Head of caudate nucleus (tissue), 42 donors: ENCODE measurements around the gene DHRS3.
A peak's percentile ranks its signal among the peaks of the same experiment; 100 is the strongest.
"Not testable (repeated sequence)": the region's sequence is repeated elsewhere in the genome, so short reads cannot be mapped to it uniquely, and the experiment has no call there.

Experiments
- DNase-seq, 42 donors: peaks; one replicate each; pipeline versions ENCODE4 v3.0.0 to v3.0.0-alpha.2; 2020 to 2021; ENCODE audit warnings: mixed read lengths in 7 of 42
- intact Hi-C: fragments of 100-400 bp; cut with DNase I; formaldehyde crosslinking; loops from one replicate; pipeline ENCODE4 v1.15.0; 2022

DHRS3 gene

GRCh38 chr1:12566484-12567287, 51.3 kb downstream of the DHRS3 start:
- intact Hi-C loops = no loop called here
- no peak for DNase-seq

DNA sequence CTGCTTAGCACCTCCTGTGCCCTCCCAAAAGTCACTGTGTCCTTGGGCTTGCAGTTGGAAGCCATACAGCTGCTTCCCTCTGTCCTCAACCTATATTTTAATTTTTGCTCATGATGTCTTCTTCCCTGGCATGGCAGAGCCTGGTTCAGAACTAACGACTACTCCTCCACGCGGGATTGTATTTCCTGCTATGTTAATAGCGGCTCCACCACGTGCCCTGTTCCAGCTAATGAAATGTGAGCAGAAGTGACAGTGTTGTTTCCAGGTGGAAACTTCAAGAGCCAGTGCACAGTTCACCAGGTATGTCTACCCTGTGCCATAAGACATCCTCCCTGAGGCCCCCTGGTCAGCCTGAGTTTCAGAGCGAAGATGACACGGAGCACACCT, 52.1 kb downstream of the DHRS3 start:
- DNase-seq = no peak
- intact Hi-C loops = no loop called here

DNA sequence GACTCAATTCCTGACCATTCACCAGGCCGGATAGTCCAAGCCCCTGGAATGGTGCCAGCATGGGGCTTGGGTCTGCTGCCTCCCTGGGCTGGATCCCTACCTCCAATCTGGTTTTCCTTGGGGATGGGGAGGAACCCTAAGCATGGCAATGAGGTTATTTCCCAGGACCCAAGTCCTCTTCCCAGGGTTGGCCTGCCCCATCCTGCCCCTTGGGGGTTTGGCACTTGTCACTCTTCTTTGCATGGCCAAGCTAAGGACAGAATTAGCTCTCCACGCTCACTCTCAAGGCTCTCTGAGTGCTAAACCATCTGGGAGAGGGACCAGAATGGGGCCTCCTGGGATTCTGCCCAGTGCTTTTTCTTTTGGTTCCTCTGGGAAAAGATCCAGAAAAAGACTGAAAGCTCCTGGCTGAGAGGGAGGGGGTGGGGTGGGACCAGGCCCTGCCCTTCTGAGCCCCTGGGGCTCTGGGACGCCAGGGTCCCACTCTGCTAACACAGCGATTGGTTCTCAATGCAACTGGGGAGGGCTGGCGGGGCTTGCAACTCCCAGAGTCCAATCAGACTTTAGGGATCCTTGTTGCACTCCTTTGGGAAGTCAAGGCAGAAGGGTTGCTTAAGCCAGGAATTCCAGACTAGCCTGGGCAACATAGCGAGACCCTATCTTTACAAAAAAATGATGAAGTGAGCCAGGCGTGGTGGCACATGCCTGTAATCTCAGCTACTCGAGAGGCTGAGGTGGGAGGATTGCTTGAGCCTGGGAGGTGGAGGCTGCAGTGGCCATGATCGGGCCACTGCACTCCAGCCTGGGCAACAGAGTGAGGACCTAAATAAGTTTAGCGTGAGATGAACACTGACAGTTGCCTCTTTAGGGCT, 52.7 kb downstream of the DHRS3 start:
- intact Hi-C loops = no loop called here
- DNase-seq = peak in 17 of 42 donors; percentile 14 to 68 (median 40)

DNA sequence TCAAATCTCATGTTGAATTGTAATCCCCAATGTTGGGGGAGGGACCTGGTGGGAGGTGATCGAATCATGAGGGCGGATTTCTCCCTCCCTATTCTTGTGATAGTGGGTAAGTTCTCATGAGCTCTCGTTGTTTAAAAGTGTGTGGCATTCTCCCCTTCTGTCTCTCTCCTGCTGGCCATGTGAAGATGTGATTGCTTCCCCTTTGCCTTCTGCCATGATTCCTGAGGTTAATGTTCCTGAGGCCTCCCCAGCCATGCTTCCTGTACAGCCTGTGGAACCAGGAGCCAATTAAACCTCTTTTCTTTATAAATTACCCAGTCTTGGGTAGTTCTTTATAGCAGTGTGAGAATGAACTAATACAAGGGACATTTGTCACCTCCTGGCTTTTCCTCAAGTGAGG, 53.8 kb downstream of the DHRS3 start:
- DNase-seq, intact Hi-C loops: not testable (repeated sequence)

- DNase-seq = no peak
- intact Hi-C loops = no loop called here
Measured at GRCh38 chr1:12562955-12563576, 54.9 kb downstream of the DHRS3 start.

GRCh38 chr1:12561121-12561520, 56.9 kb downstream of the DHRS3 start:
- no peak for DNase-seq
- intact Hi-C loops = no loop called here

DNA sequence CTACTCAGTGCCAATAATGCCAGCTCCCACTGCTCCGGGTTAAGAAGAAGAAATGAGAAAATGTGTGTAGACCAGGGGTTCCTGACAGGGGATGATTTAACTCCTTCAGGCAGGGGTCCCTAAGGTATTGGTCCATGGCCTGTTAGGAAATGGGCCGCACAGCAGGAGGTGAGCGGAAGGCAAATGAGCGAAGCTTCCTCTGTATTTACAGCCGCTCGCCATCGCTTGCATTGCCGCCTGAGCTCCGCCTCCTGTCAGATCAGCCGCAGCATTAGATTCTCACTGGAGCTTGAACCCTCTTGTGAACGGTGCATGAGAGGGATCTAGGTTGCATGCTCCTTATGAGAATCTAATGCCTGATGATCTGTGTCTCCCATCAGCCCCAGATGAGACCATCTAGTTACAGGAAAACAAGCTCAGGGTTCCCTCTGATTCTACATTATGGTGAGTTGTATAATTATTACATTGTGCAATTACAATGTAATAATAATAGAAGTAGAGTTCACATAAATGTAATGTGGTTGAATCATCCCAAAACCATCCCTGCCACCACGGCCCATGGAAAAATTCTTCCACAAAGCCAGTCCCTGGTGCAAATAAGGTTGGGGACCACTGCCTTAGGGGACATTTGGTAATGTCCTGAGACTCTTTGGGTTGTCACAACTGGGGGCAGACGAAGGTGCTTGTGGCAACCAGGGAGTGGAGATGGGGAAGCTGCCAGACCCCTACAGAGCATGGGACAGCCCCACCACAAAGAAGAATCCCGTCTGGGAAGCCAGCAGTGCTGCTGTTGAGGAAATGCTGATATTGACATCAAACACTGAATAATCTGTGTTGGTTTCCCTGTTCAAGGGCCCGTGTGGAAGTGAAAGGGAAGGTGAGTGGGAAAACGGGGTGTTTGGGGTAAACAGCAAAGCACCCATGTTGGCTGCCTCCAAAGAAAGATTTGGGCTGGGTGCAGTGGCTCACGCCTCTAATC, 60.8 kb downstream of the DHRS3 start:
- intact Hi-C loops = no loop called here
- peak in 1 of 42 donors; percentile 3 for DNase-seq

- peak in 11 of 42 donors; percentile 18 to 56 (median 37) for DNase-seq
- intact Hi-C loops = no loop called here
Measured at GRCh38 chr1:12556368-12556930, 61.6 kb downstream of the DHRS3 start.

GRCh38 chr1:12555411-12556367, 62.3 kb downstream of the DHRS3 start:
- peak in 1 of 42 donors; percentile 6 for DNase-seq
- intact Hi-C loops = no loop called here

DNA sequence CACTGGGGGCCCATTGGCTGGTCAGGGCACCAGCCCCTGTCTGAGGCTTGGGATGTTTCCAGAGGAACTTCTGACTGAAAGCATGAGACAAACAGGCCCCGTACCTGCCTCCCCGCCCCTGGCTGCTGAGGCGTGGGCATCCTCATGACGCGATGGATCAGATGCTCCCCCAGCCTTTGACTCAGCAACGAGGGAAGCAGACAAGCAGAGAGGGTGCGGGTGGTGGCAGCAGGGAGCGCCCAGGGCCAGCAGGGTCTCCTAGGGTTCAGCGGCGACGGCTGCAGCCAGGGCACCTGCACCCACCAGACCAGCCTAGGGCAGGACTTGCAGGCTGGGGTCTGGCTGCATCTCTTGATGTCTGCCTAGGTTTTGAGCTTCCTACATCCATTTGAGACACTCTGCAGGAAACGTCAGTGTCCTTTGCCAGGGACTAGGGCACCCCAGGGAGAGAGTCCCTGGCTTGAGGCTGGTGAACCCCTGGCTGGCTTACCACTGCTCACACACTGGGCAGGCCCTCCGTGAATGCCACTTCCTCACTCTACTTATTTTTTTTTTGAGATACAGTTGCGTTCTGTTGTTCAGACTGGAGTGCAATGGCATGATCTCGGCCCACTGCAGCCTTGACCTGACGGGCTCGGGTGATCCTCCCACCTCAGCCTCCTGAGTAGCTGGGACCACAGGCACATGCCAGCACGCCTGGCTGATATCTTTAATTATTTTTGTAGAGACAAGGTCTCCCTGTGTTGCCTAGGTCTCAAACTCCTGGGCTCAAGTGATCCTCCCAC, 63.3 kb downstream of the DHRS3 start:
- intact Hi-C loops = no loop called here
- peak in 32 of 42 donors; percentile 18 to 71 (median 46) for DNase-seq

DNA sequence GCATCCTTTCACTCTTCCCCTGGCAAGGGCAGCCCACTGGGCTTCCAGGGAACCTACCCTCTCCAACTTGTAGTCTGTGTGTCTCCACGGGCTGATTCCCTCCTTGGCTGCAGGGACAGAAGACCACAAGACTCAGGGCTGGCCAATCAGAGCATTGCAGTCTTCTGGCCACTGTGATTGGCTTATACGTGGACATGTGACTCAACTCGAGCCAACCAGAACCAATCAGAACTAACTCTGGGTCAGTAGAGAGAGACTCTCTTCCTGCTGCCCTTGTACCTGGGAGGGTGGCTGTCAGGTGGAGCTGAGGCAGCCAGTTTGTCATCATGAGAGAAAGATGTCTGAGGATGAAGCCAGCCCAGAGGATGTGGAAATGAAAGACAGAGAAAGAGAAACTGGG, 64.0 kb downstream of the DHRS3 start:
- no peak for DNase-seq
- intact Hi-C loops = no loop called here

DNA sequence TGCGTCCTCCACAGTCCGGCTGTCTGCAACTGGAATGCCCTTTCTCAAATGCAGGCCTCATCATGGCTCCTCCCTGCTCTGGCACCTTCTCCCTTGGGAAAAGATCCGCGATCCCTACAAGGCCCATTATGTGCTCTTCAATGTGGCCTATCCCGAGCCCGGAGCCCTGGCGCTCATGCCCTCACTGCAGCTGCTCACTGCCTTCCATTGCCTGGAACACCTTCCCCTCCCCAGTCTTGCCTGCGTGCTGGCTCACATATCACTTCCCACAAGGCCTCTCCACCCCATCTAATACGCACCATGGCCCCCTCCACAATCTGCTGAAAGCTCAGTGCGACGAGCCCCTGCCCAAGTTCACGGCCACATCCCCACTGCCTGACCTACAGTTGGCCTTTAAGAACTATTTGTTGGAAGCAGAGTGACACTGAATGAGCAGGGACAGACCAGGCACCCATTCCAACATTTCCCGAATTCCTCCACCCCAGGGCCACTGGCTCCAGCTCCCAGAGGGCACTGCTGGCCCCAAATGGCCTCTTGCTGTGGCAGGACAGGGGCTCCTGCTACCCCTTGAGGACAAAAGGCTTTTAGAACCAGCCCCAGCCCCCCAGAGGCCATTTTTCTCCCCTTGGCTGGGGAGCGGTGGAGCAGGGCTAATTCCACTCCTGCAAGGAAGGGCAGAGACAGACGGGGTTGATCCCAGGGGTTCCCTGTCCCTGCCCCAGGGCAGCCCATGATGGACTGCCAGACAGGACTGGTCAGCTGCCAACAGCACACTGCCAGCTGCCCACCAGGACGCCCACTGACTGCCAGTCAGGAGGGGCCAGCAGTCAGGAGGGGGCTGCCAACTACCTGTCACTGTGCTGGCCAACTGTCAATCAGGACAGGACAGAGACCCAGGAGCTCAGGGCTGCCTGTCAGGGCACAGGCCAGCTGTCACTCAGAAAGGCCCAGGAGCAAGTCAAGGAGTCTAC, 64.8 kb downstream of the DHRS3 start:
- intact Hi-C loops = no loop called here
- peak in 1 of 42 donors; percentile 5 for DNase-seq

- peak in 1 of 42 donors; percentile 4 for DNase-seq
- intact Hi-C loops = no loop called here
Measured at GRCh38 chr1:12552111-12552888, 65.7 kb downstream of the DHRS3 start.

DNA sequence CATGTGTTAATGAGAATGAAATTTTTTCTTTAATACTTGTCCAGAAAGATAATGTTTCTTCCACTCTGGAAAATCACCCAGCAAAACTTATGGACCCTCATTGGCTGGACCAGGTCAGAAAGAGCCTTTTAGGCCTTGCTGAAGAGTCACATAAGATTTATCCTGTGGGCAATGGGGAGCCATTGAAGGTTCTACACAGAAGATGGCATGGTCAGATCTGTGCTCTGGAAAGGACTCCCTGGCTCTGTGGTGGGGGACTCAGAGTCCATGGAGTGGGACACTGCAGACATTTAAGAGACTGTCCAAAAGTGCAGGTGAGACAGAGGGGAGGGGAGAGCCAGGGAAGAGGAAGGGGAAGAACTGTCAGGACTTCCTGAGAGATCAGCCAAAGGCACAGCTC, 66.4 kb downstream of the DHRS3 start:
- intact Hi-C loops = no loop called here

More for the DNA sequence above, 66.4 kb downstream of the DHRS3 start:
- DNase-seq = no peak
